Left forelimb (tissue), 1 donor: ENCODE measurements around the gene SRP9.
"Not testable (repeated sequence)": the region's sequence is repeated elsewhere in the genome, so short reads cannot be mapped to it uniquely, and the experiment has no call there.

ENCODE experiments used
- DNase-seq: peaks from one replicate; pipeline ENCODE4 v3.0.0-alpha.2; 2018; ENCODE audit warnings: low spot score

Gene SRP9

DNA sequence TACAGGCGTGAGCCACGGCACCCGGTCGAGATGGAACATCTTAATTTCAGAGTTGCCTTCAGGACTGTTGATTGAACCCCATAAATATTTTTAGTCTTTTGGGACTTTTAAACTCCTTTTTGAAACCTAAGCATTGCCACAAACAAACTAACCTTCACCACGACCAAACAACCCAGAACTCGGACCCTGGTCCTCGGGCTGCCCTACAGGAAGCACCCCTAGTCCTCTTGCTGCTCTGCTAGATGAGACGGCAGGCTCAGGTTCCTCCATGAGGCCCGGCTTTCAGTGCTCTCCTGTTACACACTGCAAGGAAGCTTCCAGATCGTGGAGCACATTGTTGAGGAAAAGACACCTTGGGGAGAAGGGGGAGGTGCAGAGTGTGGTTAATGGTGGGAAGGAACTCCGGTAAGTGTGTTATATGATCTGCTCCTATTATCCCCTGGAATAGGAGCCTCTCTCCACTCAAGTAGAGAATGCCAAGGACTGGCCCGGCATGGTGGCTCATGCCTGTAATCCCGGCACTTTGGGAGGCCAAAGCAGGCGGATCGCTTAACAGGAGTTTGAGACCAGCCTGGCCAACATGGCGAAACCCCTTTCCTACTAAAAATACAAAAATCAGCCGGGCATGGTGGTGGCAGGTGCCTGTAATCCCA is 38.0 kb downstream of the SRP9 start:
- no peak for DNase-seq

DNA sequence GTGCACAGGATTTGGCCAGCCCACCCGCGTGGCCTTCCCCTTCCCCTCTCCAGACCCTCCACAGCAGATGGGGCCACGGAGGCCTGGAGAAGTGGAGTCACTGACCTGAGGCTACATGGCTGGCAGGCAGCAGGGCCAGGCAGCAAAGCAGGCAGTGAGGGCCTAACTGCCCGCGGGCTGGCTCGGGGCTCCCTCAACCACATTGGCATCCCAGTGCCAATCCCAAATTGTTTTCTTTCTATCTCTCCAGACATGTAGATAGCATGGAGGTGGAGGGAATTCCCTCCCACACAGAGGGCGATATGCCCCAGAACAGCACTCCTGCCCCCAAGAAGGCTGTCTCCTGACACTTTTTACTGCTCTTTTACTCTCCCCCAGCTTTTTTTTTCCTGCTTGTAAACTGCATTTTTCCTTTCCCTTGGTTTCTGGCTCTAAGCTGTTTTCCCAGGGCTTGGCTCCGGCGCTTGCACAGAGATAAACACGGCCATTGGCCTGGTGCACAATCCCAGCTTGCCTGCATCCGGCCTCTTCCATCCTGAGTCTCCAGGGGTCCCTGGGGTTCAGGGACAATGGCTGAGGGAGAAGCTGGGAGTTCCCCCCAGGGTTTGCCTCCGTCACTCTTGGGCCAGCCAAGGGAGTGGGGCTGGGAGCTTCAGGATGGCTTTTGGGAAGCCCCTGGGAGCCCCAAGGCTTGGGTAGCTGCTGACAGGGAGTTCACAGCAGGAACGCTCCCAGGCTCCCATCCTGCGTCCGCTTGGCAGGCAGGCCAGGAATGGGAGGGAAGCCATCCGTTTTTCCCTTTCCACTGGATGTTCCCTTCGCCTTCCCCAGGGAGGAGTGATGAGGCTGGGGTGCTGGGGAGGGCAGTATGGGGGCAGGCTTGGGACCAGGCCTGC is 39.3 kb downstream of the SRP9 start:
- no peak for DNase-seq

DNA sequence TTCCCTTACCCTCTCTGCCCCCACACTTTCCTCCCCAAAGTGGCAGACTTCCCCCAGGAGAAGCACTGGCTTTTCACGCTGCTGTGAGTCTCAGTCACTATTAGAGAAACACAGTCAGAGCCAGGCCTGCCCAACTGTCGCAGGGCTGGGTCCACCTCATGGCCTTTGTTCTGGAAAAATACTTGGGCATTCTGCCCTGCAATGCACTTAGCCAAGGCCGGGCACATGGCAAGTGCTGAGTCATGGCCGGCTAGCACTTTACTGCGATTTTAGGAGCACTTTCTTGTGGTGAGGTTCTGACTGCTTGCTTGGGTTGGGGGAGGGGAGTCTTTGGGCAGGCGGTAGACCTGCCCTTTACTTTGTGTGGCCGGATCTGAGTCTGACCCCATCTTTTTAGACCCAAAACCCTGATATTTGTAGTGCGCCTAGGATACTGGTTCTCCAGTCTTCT is 40.0 kb downstream of the SRP9 start:
- DNase-seq: no peak

DNA sequence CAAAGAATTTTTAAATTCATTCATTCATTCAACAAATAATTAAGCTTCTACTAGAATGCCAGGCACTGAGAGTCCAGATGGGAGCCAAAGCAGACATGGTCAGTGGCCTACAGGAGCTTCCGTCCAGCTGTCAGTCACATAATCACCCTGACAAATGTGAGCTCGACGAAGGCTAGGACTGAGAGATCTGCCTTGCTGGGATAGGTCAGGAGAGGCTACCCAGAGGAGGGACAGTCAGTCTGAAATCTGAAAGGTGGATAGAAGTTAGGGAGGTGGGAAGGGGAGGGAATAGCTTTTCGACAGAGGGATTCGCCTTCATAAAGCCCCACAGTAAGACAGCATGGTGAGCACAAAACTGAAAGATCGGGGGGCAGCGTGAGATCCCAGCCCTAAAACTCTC is 40.6 kb downstream of the SRP9 start:
- DNase-seq: no peak

DNA sequence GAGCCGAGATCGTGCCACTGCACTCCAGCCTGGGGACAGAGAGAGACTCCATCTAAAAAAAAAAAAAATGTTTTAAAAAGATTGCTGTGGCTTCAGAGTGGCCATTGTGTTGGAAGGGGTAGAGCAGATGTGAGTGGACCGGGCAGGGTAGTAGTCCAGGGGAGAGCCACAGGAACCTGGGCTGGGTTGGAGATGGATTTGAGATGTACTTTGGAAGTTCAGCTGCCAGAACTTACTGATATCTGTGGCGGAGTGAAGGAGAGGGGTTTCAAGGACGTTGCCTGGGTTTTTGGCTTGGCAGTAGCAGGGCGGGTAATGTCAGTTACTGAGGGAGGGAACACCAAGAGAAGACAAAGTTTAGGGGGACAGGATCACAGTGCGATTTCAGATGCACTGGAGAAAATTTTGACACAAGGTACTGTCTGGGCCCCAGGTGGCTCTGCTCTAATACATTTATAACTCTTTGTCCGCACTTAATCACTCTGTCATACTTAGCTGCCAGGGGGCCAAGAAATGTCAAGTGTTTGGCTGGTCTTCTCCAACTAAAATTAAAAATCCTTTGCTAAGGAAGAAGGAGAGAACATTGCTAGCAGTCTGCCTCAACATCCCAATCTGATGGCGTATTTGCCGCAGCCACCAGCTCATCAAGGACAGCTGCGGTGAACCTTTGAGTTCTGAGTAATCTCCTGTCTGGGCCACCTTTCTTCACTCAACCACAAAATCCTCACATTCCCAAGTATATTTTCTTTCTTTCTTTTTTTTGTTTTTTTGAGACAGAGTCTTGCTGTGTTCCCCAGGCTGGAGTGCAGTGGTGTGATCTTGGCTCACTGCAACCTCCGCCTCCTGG is 41.9 kb downstream of the SRP9 start:
- no peak for DNase-seq

DNA sequence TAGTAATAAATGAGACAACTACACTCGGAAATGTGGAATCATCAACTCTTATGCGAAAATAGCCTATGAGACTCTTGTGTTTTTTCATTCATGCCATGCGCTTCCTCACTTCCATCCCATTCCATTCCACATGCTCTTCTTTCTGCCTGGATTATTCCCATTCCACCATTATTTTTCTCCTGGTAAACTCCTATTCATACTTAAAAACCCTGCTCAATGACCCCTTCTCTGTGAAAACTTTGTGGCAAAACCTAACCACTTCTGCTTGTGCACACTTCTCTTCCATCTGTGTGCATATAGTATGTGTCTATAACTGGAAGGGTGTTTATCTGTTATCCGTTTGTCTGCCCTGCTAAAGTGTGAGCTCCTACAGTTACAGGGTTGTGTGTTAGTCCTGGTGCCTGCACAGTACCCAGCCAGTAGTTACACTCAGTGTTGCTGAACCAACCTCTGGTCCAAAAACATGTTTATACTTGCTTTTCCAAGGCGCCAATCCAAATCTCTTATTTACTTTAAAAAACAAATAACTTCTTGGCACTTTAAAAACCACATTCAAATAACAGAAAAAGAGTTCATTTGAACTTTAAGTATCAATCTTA is 43.0 kb downstream of the SRP9 start:
- no peak for DNase-seq

DNA sequence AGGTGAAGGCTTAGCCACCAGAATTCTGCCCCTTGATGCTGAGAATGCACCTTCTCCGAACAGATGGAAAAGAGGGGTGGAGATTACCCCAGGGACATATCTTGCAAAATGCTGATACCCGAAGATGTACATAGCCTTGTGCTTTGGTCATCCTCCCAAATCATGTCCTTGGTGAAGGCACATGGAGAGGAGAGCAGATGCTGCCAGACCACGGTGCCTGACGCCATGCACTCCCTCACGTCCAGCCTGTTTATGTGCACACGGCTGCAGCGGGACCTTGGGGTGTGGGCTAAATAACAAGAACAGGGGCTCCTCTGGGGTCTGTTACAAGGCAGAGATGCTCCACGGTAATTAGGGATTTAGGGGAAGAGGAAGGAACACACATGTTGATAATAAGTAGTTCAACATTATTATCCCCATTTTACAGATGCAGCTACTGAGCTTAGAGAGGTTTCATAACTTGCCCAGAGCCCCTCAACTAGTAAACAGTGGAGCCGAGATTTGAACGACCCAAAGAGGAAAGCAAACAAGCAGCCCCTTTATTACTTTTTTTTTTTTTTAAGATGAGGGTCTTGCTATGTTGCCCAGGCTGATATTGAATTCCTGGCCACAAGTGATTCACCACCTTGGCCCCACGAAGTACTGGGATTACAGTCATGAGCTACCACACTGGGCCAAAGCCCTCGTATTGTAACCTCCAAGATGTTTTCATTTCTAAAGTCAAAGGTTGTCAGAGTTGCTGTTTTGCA is 45.2 kb downstream of the SRP9 start:
- no peak for DNase-seq

DNA sequence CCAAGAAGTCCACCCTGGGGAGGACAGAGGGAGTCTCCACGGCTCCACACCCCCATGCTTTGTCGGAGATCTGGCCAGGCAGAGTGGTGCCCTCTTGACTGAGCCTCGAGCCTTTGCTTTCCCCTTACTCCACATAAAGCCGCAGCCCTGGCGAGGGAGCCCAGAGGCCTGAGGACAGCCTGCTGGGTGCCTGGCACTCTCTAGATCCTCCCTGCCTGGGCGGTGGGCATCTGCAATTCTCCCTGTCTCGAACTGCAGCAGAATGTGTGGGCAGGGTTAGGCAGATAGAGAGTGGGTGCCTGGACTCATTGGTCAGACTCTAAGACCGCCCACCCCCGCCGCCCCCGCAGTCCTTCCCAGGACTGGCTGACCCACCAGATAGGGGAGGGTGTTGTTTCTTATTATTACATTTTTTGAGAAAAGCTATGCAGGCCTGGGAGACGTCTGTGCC is 46.2 kb downstream of the SRP9 start:
- DNase-seq: no peak

DNA sequence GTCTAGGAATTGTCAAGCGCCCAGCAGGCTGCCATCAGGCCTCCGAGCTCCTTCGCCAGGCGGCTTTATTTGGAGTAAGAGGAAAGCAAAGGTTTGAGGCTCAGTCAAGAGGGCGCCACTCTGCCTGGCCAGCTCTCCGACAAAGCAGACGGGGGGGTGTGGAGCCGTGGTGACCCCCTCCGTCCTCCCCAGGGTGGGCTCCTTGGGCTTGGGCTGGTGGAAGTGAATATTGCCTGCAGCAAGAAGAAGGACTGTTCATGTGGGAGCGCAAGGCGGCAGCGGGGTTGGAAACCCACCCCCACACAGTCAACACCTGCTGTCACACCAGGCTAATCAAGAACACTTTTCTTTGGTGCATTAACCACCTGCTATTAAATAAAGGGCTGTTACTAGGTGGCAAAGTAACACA is 46.9 kb downstream of the SRP9 start:
- DNase-seq: no peak

DNA sequence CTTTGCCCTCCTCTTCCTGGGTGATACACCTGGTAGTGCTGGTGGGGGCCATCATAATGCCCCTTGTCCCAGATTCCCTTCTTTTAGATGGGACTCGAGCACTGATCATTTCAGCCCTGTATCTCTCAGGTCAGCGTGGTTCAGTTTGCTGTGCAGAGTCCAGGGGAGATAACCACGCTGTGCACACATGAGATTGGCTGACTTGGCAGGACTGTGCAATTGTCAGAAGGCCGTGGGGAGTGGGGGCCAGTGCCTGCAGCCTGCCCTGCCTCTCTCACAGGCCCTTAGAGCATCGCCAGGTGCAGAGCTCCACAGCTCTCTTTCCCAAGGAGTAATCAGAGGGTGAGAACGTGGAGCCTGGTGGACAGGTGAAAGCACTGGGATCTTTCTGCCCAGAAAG is 47.5 kb downstream of the SRP9 start:
- no peak for DNase-seq

DNA sequence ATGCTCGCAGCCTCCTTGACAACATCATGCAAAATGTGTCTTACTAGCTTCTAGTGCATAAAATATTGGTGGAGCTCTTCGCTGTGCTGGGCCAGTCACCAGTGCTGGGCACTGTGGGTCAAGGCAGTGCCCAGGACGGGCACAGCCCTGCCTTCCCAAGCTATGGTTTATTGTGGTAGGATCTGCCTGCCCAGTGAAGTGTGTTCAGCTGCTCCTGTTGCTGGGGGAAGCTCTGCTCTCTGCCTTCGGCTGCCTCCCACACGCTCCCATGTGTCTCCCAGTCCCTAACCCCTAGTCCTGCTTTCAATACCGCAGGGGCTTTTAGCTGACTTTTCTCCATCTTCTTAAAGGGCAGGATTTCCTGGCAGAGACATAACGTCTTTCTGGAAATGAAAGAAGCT is 48.0 kb downstream of the SRP9 start:
- no peak for DNase-seq

DNA sequence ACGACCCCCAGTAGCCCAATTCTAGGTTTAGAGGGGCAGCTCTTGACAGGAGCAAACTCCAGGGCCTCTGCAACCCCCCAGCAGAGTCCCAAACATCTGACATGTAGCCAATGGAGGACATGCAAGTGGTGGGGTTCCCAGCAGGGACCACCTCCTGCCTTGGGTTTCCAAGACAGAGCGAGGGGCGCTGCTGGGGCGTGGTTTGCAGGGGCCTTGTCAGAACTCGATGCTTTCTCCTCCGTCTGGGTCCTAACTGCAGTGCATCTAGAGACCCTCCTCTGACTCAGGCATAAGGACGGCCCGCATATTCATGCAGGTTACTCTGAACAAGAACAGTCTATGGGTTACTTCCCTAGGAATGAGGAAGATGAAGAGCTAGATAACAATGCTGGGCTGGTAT is 49.5 kb downstream of the SRP9 start:
- no peak for DNase-seq

DNA sequence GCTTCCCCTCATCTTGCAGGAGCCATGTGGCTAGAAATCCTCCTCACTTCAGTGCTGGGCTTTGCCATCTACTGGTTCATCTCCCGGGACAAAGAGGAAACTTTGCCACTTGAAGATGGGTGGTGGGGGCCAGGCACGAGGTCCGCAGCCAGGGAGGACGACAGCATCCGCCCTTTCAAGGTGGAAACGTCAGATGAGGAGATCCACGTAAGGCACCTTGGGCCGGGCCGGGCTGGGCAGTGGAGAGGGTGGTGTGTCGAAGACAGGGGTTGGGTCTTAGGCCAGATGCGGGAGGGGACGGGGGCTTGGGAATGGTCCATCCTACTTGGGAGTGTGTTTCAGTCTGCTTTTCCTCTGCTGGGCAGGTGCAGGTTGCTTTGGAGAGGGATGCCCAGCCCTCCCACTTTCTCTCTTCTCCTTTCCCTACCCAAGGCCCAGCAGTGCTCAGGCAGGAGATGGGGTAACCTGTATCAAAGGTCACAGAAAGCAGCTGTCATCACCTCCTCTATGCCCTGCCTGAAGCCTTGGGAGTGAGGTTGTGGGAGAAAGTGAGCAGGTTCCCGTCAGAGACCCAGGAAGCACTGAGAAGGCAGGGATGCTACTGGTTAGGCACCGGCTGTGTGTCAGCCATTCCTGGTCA is 51.2 kb downstream of the SRP9 start:
- DNase-seq: no peak

DNA sequence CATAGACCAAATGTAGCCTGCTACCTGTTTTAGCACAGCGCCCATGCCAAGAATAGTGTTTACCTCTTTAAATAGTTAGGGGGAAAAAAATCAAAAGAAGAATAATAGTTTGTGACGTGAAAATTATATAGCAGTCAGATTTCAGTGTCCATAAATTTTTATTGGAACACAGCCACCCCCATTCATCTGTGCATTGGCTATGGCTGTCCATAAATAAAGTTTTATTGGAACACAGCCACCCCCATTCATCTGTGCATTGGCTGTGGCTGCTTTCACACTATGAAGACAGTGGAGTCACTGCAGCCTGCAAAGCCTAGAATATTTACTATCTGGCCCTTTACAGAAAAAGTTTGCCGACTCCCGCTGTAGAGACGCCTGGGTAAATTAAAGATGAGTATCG is 53.2 kb downstream of the SRP9 start:
- DNase-seq: no peak

DNA sequence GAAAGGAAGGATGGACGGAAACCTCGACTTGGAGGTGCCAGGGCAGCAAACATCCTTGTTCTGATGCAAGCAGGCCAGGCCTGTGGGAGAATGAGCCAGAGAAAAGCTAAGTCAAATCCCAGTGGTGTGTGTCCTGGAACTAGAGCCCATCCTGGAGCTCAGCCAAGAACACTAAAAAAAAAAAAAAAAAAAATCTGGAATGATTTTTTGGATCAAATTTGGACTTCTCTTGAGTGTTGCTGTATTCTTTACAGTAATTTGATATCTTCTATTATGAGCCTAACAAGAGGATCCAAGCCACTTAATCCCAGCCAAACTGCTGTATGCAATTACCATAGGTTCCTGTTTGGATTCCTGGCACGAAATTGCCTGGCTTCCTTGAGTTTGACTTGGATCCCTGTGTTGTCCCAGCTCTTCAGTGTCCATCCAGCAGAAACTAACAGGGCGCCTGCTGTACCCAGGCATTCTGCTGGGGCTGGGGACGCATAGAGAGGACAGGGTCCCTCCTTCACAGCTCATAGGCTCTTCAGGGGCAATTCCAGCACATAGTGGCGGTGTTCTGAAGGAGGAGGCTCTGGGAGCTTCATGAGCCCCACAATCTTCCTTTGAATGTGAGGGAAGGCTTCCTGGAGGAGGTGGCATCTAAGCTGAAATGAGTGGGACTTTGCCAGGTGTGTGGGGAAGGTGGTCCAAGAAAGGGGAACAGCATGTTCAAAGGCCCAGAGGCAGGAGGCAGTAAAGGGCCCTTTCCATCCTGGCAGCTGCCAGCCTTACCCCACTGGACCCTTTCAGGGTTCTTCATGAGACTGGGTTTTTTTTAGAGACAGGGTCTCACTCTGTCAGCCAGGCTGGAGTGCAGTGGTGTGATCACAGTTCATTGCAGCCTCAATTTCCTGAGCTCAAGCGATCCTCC is 57.0 kb downstream of the SRP9 start:
- peak; percentile 83 for DNase-seq

DNA sequence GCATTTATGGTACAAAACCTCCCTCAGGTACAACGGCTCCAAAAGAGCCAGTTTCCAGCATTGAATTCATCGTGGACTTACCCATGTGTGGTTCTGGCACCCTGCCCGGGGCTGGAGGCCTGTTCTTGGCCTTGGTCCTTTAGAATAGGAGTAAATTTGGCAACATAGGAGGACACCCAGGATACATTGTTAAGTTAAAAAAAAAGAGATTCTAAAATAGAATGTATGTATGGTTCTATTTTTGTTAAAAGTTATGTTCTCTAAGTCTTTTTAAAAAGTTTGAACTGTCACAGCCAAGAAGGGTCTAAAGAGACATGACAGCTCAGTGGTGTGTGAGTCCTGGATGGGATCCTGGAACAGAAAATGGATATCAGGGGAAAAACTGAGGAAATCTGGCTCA is 58.2 kb downstream of the SRP9 start:
- no peak for DNase-seq

DNA sequence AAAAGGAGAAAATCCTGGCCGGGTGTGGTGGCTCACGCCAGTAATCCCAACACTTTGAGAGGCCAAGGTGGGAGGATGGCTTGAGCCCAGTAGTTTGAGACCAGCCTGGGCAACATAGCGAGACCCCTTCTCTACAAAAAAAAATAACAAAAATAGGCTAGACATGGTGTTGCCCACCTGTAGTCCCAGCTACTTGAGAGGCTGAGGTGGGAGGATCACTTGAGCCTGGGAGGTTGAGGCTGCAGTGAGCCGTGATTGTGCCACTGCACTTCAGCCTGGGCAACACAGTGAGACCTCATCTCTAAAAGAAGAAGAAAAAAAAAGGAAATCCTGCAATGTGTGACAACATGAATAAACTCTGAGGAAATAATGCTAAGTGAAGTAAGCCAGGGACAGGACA is 58.7 kb downstream of the SRP9 start:
- not testable (repeated sequence) for DNase-seq

DNA sequence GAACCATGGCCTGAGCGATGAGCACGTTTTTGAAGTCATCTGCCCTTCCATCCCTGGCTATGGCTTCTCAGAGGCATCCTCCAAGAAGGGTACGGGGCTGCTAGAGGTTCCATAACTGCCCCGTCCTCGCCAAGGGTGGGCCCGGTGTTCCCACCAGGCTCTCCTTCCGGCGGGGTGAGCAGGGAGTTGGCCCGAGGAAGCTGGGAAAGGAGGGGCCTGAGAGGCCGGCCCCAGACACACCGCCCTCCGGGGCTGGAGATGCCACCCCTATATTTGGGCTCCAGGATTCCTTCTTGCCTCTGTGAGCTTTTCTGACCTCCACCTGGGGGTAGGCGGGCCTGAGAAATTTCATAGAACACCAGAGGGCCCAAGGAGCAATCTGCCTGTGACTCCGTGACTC is 61.2 kb downstream of the SRP9 start:
- DNase-seq: no peak
